T-helper 22 cell (primary cell): Measurements from ENCODE around the gene ARHGAP8.

Experiments
- DNase-seq: peaks from one replicate; pipeline ENCODE4 v3.0.0-alpha.2; 2020; ENCODE audit warnings: low read depth

The ARHGAP8 gene

GRCh38 chr22:44861245-44861644 is 108.9 kb downstream of the ARHGAP8 start:
- no peak for DNase-seq

- DNase-seq, result no peak
These were observed 109.9 kb downstream of the ARHGAP8 start for GRCh38 chr22:44862281-44862680.

GRCh38 chr22:44862981-44863860 is 110.8 kb downstream of the ARHGAP8 start:
- DNase-seq, result no peak

- no peak for DNase-seq
These were observed 113.0 kb downstream of the ARHGAP8 start for GRCh38 chr22:44865193-44866057.

GRCh38 chr22:44869196-44869595 is 116.8 kb downstream of the ARHGAP8 start:
- DNase-seq, result no peak

- DNase-seq, result no peak
These were observed 117.6 kb downstream of the ARHGAP8 start for GRCh38 chr22:44870021-44870420.

- no peak for DNase-seq
These were observed 119.4 kb downstream of the ARHGAP8 start for GRCh38 chr22:44871782-44872181.

GRCh38 chr22:44876921-44877320 is 124.5 kb downstream of the ARHGAP8 start:
- DNase-seq, result no peak

GRCh38 chr22:44878483-44879300 is 126.3 kb downstream of the ARHGAP8 start:
- DNase-seq, result no peak

GRCh38 chr22:44879301-44879680 is 126.9 kb downstream of the ARHGAP8 start:
- no peak for DNase-seq

GRCh38 chr22:44880610-44881290 is 128.4 kb downstream of the ARHGAP8 start:
- DNase-seq, result no peak

- no peak for DNase-seq
These were observed 129.2 kb downstream of the ARHGAP8 start for GRCh38 chr22:44881624-44882023.

- no peak for DNase-seq
These were observed 130.0 kb downstream of the ARHGAP8 start for GRCh38 chr22:44882226-44882905.

GRCh38 chr22:44883011-44883421 is 130.6 kb downstream of the ARHGAP8 start:
- DNase-seq, result no peak

GRCh38 chr22:44884562-44884961 is 132.2 kb downstream of the ARHGAP8 start:
- no peak for DNase-seq

GRCh38 chr22:44884968-44885805 is 132.8 kb downstream of the ARHGAP8 start:
- no peak for DNase-seq

- DNase-seq, result no peak
These were observed 133.5 kb downstream of the ARHGAP8 start for GRCh38 chr22:44885806-44886360.

GRCh38 chr22:44887941-44888366 is 135.6 kb downstream of the ARHGAP8 start:
- DNase-seq, result no peak

- DNase-seq, result no peak
These were observed 136.3 kb downstream of the ARHGAP8 start for GRCh38 chr22:44888491-44889254.
